ENCODE data around the gene AGFG2.
"Not testable (repeated sequence)": the region's sequence is repeated elsewhere in the genome, so short reads cannot be mapped to it uniquely, and the experiment has no call there.

Gene AGFG2

DNA sequence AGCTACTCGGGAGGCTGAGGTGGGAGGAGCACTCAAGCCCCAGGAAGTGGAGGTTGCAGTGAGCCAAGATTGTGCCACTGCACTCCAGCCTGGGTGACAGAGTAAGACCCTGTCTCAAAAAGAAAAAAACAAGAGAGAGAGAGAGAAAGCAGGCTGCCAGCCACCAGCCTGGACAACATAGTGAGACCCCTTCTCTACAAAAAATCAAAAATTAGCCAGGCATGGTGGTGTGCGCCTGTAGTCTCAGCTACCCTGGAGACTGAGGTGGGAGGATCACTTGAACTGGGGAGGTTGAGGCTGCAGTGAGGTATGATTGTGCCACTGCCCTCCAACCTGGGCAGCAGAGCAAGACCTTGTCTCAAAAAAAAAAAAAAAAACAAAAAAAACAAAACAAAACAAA, 2.3 kb upstream of the AGFG2 start:
- H3K9me3 ChIP-seq (ENCODE audit: control insufficient read depth, insufficient read depth, low read length); H3K36me3 ChIP-seq (ENCODE audit: insufficient read depth, low read length); H3K9ac ChIP-seq (ENCODE audit: low read depth, low read length): not testable (repeated sequence)
- peaks cover 10% of the 10 kb centered on the region for H3K4me1 ChIP-seq (ENCODE audit: insufficient read depth, low read length)

DNA sequence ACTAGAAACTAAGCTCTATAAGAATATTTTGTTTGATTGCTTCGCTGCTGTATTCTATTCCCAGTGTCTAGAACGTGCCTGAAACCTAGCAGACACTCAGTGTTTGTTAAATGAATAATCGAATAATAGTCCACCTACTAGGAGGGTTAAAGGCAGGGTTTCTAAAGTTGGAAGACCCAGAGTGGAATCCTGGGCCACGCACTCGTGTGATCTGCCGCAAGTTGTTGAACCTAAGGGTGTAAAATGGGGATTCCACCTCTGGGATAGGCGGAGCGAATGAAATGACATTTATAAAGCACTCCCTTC, 702 bp upstream of the AGFG2 start:
- H3K9me3 ChIP-seq (ENCODE audit: control insufficient read depth, insufficient read depth, low read length) = no peaks in the 10 kb centered on the region
- no peaks in the 10 kb centered on the region for H3K36me3 ChIP-seq (ENCODE audit: insufficient read depth, low read length)
- H3K9ac ChIP-seq (ENCODE audit: low read depth, low read length) = peak overlapping the region; percentile 56; the same call in 1 of the 2 replicates
- peaks cover 19% of the 10 kb centered on the region for H3K4me1 ChIP-seq (ENCODE audit: insufficient read depth, low read length)

DNA sequence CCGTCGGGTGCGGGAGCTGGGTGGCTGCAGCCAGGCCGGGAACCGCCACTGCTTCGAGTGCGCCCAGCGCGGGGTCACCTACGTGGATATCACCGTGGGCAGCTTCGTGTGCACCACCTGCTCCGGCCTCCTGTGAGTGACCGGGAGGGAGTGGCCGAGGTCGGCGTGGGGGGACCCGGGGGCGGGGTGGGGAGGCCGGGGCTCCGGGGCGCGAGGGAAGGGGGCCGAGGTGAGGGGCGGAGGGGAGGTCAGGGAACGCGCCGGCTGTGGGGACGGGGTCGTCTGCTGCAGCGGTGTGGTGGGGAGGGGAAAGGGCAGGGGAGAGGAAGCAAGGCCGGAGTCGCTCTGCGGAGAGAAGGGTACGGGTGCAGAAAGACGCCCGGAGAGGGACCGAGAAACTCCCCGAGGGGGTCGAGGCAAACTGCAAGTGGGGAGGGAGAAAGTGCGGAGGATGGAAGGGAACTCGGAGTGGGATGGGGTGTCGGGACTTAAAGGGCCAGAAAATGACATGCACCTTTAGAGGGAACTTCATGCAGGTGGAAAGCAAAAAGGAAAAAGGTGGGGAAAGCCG, 518 bp downstream of the AGFG2 start:
- H3K9ac ChIP-seq (ENCODE audit: low read depth, low read length) = peak overlapping the region; percentile 68
- no peaks in the 10 kb centered on the region for H3K9me3 ChIP-seq (ENCODE audit: control insufficient read depth, insufficient read depth, low read length)
- H3K4me1 ChIP-seq (ENCODE audit: insufficient read depth, low read length) = peaks cover 30% of the 10 kb centered on the region
- no peaks in the 10 kb centered on the region for H3K36me3 ChIP-seq (ENCODE audit: insufficient read depth, low read length)

DNA sequence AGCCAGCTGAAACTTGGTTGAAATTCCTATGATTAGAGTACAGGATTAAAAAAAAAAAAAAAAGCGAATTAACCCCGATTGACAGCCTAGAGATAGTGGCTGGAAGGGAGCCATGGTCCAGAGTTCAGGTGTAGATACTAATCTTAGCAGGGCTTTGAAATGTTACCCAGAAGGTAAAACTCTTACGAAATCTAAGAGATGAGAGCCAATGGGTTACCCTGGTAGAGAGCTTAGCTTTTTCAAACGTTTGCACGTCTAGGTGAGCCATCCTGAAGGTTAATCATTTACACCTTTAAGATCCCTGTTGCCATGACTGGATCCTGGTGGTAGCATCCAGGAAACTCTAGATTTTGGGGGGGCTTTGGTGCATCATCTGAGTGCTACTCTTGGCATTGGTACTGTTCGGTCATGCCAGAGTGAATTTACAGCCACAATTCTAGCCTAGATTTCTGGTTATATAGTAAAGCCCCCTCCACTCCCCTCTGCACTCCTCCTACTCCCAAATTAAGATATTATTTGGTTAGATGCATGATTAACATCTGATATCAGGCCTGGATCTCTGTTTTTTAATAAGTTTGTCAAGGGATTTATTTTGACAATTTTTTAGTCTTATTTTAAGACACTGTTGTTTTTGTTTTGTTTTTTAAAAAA, 1.2 kb downstream of the AGFG2 start:
- H3K9ac ChIP-seq (ENCODE audit: low read depth, low read length) = peak overlapping the region; percentile 57
- peaks cover 36% of the 10 kb centered on the region for H3K4me1 ChIP-seq (ENCODE audit: insufficient read depth, low read length)
- no peaks in the 10 kb centered on the region for H3K36me3 ChIP-seq (ENCODE audit: insufficient read depth, low read length)
- H3K9me3 ChIP-seq (ENCODE audit: control insufficient read depth, insufficient read depth, low read length) = no peaks in the 10 kb centered on the region

DNA sequence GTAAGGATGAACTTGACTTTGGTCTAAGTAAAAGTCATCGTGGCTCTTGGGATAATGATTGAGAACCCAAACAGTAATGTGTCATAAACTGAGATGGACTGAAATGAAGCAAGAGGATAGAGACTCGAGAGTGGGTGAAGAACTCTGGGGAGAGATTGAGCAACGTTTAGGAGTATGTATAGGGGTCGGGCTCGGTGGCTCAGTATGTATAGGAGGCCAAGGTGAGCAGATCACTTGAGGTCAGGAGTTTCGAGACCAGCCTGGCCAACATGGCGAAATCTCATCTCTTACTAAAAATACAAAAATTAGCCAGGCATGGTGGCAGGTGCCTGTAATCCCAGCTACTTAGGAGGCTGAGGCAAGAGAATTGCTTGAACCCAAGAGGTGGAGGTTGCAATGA, 2.3 kb downstream of the AGFG2 start:
- H3K36me3 ChIP-seq (ENCODE audit: insufficient read depth, low read length); H3K9me3 ChIP-seq (ENCODE audit: control insufficient read depth, insufficient read depth, low read length); H3K9ac ChIP-seq (ENCODE audit: low read depth, low read length): not testable (repeated sequence)
- peaks cover 46% of the 10 kb centered on the region for H3K4me1 ChIP-seq (ENCODE audit: insufficient read depth, low read length)

DNA sequence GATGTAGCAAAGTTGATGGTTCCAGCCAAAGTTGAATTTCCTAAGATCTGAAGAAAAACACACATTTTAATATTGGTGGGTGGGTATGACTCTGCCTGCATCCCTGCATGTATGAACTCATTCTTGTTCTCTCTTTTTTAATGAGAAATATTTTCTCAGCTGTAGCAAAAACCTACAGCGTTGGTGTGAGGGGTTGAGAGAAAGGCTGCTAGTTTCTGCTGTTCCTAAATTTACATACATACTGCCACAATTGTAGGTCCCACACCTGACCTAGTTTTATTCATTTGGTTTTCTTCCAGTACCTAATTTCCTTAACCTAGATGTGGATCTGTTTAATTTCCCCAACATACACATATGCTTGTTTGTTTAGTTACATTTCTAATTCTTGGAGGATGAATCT, 4.6 kb downstream of the AGFG2 start:
- Histone ChIP-seq H3K9me3 (ENCODE audit: control insufficient read depth, insufficient read depth, low read length) (no peaks in the 10 kb centered on the region), H3K36me3 (ENCODE audit: insufficient read depth, low read length) (no peaks in the 10 kb centered on the region), H3K4me1 (ENCODE audit: insufficient read depth, low read length) (peaks cover 63% of the 10 kb centered on the region), H3K9ac (ENCODE audit: low read depth, low read length) (no peak overlapping the region)

DNA sequence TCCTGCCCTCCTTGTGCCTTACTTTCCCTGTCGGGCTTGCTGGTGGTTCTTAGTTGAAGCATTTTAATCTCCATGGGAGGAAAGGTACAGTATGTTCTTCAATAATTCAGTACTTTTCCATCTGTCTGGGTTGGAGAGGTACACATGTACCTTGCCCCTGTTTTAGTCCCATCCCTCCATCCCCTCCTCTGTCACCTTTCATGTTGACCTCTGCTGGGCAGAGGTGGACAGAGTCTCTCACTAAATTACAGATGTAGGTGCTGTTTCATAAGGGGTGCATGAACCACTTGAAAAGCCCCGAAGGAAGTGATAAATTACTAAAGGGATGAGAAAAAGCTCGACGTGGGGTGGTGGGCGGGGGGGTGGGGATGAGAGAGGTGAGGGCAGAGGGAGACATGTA, 5.4 kb downstream of the AGFG2 start:
- Histone ChIP-seq H3K4me1 (ENCODE audit: insufficient read depth, low read length) (peaks cover 63% of the 10 kb centered on the region), H3K9ac (ENCODE audit: low read depth, low read length) (no peak overlapping the region)

DNA sequence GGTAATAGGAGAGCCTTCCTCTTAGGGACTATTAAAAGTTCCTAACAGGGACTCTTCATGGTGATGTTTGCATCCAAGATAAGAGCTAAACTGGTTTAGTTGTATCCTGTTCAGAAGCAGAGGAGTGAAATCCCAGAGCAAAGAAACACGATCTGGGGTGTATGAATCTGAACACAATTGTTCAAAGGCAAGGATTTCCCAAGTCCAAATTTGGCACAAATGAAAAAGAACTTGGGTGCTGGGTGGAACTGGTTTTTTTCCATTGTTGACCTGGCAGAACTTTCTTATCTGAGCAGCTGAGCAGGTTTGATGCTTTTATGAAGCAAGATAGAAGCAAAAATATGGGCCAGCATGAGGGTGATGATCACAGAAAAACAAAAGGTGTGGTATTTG, 6.0 kb downstream of the AGFG2 start:
- no peaks in the 10 kb centered on the region for H3K9me3 ChIP-seq (ENCODE audit: control insufficient read depth, insufficient read depth, low read length)
- H3K9ac ChIP-seq (ENCODE audit: low read depth, low read length) = no peak overlapping the region
- no peaks in the 10 kb centered on the region for H3K36me3 ChIP-seq (ENCODE audit: insufficient read depth, low read length)
- peaks cover 60% of the 10 kb centered on the region for H3K4me1 ChIP-seq (ENCODE audit: insufficient read depth, low read length)

More for the DNA sequence above, 5.4 kb downstream of the AGFG2 start:
- Histone ChIP-seq H3K36me3 (ENCODE audit: insufficient read depth, low read length) (no peaks in the 10 kb centered on the region), H3K9me3 (ENCODE audit: control insufficient read depth, insufficient read depth, low read length) (no peaks in the 10 kb centered on the region)

DNA sequence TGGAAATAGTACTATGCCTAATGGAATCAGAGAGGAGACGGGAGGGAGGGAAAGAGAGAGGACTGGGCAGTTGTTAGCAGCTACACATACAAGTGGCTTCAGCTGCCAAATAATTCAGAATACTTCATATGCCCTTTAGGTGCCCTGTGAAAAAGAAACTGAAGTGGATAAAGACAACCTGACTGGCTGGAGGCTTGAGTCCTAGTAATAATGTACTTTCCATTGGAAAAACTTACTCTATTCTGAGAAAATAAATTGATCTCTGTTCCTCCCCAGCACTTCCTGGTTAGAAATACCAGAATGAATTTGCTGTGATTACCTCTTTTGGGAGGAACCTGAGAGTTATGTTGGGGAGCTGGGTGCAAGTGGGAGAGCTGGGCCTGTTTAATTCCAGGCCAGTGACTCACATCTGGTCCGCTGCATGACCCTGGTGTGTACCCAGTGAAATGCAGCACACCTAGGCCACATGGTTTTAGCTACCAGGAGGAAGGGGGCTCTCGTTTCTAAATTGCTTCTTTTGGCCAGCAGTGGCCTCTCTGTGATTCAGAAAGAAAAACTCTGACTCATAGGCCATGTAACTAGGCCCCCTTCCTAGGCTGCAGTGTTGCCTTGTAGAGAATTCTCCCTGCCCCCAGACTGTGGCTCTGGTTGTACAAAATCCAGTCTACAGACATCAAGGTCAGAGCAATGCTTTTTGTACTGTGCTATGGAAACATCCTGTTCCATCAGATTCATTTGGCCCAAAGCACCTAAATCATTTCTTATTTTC, 6.5 kb downstream of the AGFG2 start:
- peaks cover 56% of the 10 kb centered on the region for H3K4me1 ChIP-seq (ENCODE audit: insufficient read depth, low read length)
- no peaks in the 10 kb centered on the region for H3K9me3 ChIP-seq (ENCODE audit: control insufficient read depth, insufficient read depth, low read length)
- 0 out of 2 replicates have a peak overlapping the region, but pooled peaks have one; percentile 10 for H3K9ac ChIP-seq (ENCODE audit: low read depth, low read length)
- no peaks in the 10 kb centered on the region for H3K36me3 ChIP-seq (ENCODE audit: insufficient read depth, low read length)

DNA sequence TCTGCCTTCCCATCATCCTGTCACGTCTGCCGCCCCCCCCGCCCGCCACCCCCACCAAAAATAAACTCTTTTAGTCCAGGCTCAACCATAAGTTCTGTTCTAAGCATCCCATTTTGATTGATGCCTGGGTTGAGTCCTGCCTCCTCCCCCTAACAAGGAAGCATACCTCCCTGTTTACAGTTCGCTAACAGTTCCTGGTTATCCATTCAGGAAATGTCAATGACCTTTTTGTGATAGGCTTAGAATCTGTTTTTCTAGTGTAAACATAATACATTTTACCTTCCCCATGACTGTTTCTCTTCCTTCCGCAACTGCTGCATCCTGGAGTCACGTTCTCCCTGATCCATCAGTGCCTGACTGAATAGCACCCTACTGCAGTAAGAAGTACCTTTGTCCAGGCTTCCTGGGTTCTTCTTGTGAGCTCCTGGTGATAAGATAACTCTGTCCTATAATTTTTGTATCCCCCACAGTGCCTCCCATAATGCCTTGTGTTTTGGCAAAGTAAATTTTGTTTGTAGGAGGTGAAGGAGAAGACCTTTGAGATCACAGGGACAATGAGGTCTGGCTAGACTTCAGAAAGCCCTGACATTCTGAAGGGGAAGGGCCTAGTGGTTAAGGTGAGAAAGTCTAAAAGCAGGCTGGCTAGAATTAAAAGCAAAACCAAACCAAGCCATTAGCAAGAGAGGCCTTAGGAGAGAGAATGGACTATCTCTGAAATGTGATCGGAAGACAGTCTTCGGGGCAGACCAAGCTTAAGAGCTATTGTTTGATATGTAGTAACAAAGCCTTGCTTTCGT, 7.3 kb downstream of the AGFG2 start:
- H3K9me3 ChIP-seq (ENCODE audit: control insufficient read depth, insufficient read depth, low read length) = no peaks in the 10 kb centered on the region
- H3K4me1 ChIP-seq (ENCODE audit: insufficient read depth, low read length) = peaks cover 53% of the 10 kb centered on the region
- H3K36me3 ChIP-seq (ENCODE audit: insufficient read depth, low read length) = no peaks in the 10 kb centered on the region
- H3K9ac ChIP-seq (ENCODE audit: low read depth, low read length) = no peak overlapping the region

DNA sequence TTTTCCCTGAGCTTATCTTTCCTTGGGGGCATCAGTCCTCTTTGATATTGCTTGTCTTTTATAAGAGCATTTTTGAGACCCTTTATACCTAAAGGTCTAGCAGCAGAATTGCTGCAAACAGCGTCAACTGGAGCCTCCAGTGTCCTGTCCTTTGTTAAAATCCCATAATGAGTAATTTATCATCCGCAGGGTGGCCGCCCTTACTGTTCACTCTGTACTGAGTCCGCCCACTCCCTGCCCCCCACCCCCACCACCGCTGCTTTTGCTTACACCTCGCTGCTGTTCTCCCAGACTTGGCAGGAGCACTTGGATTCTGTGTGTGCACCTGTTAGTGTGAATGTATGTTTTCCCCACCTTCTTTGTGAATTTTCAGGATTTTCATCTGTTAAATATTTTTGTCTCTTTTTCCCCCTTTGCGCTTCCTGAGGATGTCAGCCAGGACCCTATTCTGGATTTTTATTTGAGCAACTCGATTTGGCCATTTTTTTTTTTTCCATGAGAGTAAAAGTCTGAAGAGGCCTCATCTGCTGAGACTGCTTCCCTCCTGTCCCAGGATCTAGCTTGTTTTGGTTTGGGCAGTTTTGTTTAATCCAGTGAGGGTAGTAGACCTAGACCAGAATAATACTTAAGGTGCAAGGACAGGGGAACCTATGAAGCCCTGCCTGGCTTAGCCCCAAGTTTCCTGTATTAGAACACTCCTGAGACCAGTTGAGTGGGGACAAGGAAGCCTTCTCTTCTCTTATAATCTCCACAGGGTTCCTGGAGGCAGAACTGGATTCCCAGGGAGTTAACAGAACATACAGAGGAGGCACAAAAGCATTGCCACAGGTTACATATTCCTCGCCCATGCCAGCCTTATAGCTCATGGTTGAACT, 8.2 kb downstream of the AGFG2 start:
- Histone ChIP-seq H3K9ac (ENCODE audit: low read depth, low read length) (no peak overlapping the region), H3K36me3 (ENCODE audit: insufficient read depth, low read length) (no peaks in the 10 kb centered on the region; the same call in 1 of the 2 replicates), H3K4me1 (ENCODE audit: insufficient read depth, low read length) (peaks cover 52% of the 10 kb centered on the region), H3K9me3 (ENCODE audit: control insufficient read depth, insufficient read depth, low read length) (no peaks in the 10 kb centered on the region)

DNA sequence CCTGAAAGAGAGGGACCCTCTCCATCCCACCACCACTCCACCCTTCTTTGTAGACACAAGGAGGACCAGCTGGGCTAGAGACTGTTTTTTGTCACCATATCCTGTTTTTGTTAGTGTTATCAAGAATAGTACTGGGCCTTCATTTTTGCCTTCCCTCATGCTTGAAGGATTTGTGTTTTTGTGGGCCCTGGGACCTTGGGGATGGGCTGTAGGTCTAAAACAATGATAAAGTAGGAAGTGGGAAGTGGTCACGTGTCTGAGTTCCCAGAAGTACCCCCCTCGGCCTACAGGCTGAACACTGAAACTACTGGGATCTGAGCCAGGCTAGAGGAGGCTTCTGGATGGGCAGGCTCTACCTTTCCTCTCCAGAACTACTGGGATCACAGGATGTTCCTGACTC, 8.9 kb downstream of the AGFG2 start:
- peaks cover 45% of the 10 kb centered on the region for H3K4me1 ChIP-seq (ENCODE audit: insufficient read depth, low read length)
- H3K9ac ChIP-seq (ENCODE audit: low read depth, low read length) = no peak overlapping the region
- H3K9me3 ChIP-seq (ENCODE audit: control insufficient read depth, insufficient read depth, low read length) = no peaks in the 10 kb centered on the region
- peaks cover 5% of the 10 kb centered on the region for H3K36me3 ChIP-seq (ENCODE audit: insufficient read depth, low read length)

DNA sequence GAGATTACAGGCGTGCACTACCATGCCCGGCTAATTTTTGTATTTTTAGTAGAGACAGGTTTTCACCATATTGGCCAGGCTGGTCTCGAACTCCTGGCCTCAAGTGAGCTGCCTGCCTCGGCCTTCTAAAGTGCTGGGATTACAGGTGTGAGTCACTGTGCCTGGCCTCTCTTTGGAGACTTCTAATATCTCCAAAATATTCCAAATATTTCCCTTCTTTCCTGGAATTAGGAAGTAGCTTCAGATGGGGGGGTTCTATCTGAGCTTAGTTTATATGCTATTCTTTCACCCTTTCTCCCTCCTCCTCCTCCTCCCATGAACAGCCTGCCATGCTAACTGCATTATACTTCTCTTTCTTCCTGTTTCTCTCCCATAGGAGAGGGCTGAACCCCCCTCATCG, 9.4 kb downstream of the AGFG2 start:
- not testable (repeated sequence) for H3K9me3 ChIP-seq (ENCODE audit: control insufficient read depth, insufficient read depth, low read length); H3K36me3 ChIP-seq (ENCODE audit: insufficient read depth, low read length); H3K9ac ChIP-seq (ENCODE audit: low read depth, low read length)
- peaks cover 43% of the 10 kb centered on the region for H3K4me1 ChIP-seq (ENCODE audit: insufficient read depth, low read length)

DNA sequence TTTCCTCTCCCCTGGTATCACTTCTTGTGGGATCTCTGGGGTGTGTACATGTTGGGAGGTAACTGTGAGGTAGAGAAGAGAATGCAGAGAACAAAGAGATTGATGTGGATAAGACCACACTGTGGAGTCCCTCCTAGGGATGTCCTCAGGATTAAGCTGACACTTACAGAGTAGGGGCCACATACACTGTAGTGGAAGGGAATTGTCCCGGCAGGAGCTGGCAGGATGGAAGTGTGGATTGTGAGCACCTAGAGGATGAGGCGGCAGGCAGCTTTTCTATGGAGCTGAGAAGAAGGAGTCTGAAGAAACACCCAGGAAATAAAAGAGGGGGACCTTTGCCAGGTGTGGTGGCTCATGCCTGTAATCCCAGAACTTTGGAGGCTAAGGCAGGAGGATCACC, 13.5 kb downstream of the AGFG2 start:
- H3K36me3 ChIP-seq (ENCODE audit: insufficient read depth, low read length) = peaks cover 5% of the 10 kb centered on the region
- H3K9me3 ChIP-seq (ENCODE audit: control insufficient read depth, insufficient read depth, low read length) = no peaks in the 10 kb centered on the region
- H3K4me1 ChIP-seq (ENCODE audit: insufficient read depth, low read length) = peaks cover 5% of the 10 kb centered on the region; the same call in 1 of the 2 replicates
- H3K9ac ChIP-seq (ENCODE audit: low read depth, low read length) = no peak overlapping the region

Data from ES-I3 (cell line).